GM21526 (cell line): ENCODE results near the gene NFIL3.
"Not testable (repeated sequence)": the region's sequence is repeated elsewhere in the genome, so short reads cannot be mapped to it uniquely, and the experiment has no call there.

ENCODE experiments used
- ATAC-seq: cut with Tn5 transposase; IDR thresholded peaks from one replicate; pipeline ENCODE4 v1.9.1; 2021; ENCODE audit warnings: moderate library complexity; ENCODE audit not compliant: unreplicated experiment, low FRiP score

NFIL3 gene

DNA sequence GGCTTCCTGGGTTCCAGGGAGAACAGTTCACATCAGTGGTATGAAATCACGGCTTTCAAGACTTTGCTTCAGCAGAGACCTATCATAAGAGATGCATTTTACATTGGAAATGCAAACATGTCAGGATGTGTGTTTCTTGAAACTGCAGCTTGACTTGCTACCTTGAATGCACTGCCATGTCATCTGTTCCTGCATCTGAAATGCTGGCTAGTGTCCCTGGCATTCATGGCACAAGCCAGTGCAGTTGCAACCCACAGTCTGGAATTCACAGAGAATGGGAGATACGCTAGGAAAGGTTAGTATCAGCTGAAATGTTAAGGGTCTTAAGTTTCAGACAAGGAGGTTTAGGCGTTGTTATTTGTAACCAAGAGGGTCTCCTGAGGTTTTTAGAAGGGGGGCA lies 24.7 kb downstream of the NFIL3 start:
- ATAC-seq = no peak

DNA sequence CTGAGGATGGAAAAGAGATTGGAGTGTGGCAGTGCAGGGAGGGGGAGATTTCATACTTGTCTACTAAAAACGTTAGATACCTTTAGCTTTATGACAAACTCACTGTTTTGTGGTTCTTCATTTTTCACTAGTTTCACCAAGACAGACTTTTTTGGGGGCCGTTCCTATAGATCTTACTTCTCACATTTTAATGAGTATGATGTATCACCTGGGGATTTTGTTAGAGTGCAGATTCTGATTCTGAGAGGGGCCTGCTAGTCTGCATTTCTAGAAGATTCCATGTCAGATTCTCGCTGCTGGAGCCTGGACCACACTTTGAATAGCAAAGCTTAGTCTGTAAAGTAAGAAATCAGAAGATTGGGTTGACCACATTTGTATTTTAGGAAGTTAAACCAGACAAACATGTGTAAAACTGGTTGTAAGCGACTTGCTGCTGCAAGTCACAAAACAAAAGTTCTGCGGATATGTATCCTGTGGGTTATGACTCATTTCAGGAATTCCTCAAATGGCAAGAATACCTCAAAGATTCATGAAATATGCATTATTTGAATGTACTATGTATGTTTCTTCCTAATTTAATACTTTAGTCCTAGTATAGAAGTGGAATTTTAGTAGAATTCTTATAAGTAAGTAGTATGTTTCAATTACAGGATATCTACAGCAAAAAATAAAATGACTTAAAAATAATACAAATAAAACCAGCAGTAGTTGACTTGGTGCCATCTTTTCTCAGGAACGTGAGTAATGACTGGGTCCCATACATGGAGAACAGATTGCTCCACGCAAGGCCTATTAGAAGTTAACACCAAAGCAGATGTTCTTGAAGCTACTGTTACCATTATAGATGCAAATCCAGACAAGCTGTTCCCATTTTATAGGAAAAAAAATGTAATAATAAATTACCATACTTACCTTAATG lies 27.8 kb downstream of the NFIL3 start:
- ATAC-seq = no peak

GRCh38 chr9:91395106-91395552 lies 28.5 kb downstream of the NFIL3 start:
- no peak for ATAC-seq

DNA sequence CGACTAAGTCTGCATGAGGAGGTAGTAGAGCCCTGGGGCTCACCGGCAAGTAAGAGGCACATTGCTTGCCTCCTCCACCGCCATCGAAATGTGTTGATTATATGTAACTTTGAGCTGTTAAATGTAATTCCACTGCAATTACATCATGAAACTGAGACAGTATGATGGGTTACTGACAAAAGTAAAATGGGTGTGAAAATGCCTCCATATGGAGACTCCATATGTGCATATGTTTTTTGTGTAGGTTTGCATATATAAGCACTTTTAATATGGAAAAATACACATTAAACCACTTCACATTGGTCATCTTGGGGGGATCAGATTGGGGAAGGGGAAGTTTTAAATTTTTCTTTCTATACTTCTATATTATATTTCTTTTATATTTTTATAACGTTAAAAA lies 29.8 kb downstream of the NFIL3 start:
- ATAC-seq = no peak

- ATAC-seq = no peak
These were observed 31.2 kb downstream of the NFIL3 start for GRCh38 chr9:91392435-91392834.

GRCh38 chr9:91391818-91392217 lies 31.8 kb downstream of the NFIL3 start:
- ATAC-seq = no peak

DNA sequence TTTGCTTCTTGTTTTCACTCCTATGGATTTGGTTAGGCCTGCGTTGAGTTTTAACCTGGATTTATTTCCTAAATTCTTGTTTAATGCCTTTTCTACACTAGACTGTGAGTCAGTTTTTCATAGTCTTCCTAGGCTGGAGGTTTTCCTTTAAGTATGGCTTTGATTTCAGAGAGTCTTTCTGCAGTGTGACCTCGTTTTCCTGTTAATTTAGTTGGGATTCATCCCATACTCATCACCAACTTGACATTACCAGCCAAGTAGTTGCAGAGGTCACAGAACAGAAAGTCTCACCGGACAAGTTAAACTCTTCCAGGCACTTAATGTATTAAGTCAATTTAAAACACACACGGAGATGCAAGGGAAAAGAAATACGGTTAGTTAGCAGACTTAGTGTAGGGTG lies 32.2 kb downstream of the NFIL3 start:
- no peak for ATAC-seq

DNA sequence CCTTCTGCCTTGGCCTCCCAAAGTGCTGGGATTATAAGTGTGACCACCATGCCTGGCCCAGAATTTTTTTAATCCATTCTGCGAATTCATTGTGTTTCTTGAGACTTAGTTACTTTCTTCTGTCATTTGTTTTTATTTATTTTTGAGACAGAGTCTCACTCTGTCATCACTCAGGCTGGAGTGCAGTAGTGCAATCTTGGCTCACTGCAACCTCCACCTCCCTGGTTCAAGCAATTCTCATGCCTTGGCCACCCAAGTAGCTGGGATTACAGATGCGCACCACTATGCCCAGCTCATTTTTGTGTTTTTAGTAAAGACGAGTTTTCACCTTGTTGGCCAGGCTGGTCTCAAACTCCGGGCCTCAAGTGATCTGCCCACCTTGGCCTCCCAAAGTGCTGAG lies 33.9 kb downstream of the NFIL3 start:
- not testable (repeated sequence) for ATAC-seq

GRCh38 chr9:91386765-91387164 lies 36.9 kb downstream of the NFIL3 start:
- ATAC-seq = no peak

- ATAC-seq = no peak
These were observed 38.7 kb downstream of the NFIL3 start for GRCh38 chr9:91384954-91385353.

DNA sequence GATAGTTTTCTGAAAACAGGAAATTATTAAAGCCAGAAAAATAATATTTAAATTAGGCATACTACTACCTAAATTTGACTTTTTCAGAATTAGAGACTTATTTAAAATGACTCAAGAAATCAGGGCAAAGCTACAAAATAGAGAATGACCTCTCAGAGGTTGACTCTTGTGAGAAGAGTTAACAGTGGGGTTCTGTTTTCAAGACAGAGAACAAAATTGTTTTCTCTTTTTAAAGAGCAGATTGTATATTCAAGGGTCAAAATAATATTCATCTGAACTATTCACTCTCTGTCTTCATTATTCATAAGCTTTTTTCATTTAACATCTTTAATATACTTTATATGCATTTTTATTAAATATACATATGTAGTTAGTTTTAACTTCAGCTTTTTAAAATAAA lies 40.1 kb downstream of the NFIL3 start:
- ATAC-seq = no peak

DNA sequence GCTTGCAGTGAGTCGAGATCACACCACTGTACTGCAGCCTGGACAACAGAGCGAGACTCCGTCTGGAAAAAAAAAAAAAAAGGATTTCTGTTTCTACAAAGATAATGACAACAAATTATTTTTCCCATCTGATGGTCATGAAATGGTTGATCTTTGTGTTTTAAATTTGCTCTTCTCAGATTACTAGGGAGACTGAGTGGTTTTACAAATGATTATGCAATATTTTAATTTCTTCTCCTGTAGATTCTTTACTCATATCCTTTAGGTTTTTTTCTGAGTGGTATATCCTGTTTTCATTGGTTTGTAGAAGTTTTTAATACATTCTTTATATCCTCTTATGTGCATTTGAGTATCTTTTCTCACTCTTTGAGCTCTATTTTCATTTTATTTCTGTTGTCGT lies 41.3 kb downstream of the NFIL3 start:
- no peak for ATAC-seq

- no peak for ATAC-seq
These were observed 44.2 kb downstream of the NFIL3 start for GRCh38 chr9:91379426-91379825.

DNA sequence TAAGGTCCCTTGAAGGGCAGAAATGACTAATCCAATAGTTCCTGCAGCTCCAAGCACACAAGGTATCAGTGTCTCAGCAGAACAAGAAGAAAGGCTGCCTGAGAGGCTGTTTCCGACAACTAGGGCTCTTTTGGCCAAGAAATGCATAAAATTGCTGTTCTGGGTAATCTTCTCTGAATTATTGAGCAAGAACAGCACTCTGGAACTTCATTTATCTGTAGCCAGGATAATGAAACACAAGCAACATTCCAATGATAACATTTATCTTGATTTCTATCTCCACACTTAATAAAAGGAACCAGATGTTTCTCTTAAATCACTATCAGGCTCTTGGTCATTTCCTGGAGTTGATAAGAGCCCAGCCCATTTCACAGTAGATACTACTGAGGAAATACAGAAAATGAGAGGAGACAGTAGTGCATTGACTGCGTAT lies 44.9 kb downstream of the NFIL3 start:
- no peak for ATAC-seq

GRCh38 chr9:91378054-91378453 lies 45.6 kb downstream of the NFIL3 start:
- ATAC-seq = not testable (repeated sequence)

GRCh38 chr9:91376239-91376638 lies 47.4 kb downstream of the NFIL3 start:
- no peak for ATAC-seq

DNA sequence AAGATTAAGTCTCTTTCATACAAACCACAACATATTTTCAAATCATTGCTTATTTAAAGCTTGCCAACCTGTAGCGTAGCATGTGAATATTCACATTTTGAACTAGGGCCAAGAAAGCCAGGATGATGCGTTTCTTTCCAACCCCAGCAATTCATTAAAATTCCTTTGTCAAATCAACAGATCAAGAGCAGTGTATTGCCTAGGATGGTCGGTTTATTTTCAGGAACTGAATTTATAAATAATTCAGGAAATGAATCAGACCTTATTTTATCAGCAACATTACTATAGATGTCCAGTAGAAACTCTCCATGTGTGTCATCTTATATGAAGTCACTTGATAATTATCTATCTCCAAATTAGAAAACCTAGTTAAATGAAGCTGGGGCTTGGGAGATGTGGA lies 48.7 kb downstream of the NFIL3 start:
- ATAC-seq = no peak

GRCh38 chr9:91371894-91372293 lies 51.7 kb downstream of the NFIL3 start:
- ATAC-seq = no peak

DNA sequence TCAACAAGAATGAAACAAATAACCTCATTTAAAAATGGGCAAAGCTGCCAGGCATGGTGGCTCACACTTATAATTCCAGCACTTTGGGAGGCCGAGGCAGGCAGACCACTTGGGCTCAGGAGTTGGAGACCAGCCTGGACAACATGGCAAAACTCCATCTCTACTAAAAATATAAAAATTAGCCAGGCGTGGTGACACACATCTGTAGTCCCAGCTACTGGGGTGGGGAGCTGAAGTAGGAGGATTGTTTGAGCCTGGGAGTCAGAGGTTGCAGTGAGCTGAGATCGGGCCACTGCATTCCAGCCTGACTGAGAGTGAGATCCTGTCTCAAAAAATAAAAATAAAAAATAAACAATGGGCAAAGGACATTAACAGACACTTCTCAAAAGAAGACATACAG lies 53.6 kb downstream of the NFIL3 start:
- ATAC-seq = not testable (repeated sequence)

GRCh38 chr9:91364702-91365101 lies 58.9 kb downstream of the NFIL3 start:
- ATAC-seq = no peak

DNA sequence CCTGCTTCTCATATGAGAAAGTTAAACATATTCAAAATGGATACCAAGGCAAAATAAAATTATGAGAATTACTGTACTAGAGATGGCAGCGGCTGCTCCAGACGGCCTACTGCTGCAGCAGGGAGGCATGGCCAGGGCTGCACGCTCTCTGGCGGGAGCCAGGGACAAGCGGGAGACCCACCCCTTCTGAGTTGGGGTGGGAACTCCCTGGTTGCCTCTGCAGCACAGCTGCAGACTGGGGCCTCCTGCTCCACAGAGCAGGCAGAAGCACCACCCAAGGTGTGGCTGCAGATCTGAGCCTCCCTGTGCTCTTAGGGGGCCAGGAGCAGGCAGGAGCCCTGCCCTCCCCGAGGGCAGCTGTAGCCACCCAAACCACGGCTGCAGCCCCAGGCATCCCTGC lies 59.6 kb downstream of the NFIL3 start:
- no peak for ATAC-seq

- ATAC-seq = no peak
These were observed 61.5 kb downstream of the NFIL3 start for GRCh38 chr9:91362051-91362611.
